ENCODE measurements around the gene TMSB10. TPM values are rescaled to one million over a fixed set of nuclear protein-coding genes. Genes with fewer than 3 reads are reported as not detected.
"Not testable (repeated sequence)": the region's sequence is repeated elsewhere in the genome, so short reads cannot be mapped to it uniquely, and the experiment has no call there.

Gene TMSB10
- total RNA-seq, 2 experiments from 2014 or later, result 4,520 to 4,885 TPM

DNA sequence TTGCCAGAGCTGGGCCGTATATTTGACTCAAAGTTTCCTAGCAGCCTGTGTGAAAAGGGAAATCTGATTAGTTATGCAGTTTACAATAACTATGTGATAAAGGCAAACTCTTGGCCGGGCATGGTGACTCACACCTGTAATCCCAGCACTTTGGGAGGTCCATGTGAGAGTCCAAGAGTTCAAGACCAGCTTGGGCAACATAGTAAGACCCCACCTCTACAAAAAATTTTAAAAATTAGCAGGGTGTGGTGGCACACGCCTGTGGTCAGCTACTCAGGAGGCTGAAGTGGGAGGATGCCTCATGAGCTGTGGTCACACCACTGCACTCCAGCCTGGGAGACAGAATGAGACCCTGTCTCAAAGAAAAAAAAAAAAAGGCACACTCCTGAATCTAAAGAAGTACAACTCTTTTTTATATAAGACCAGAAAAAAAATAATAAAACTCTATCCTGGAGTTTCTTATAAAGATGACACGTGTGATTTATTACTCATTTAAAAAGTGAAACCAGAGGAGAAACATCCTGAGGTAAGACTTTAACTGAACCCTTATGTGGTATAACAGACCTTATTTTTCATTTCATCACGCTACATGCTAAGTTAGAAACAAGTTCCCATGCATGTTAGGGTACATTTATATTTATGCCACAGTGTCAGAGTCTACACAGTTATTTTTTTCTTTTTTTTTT lies 32.9 kb downstream of the TMSB10 start:
- CTCF ChIA-PET, result interaction anchor here (0.9 to 16.4 kb wide), 5 partner anchors 8 to 76 kb away, joined by 3 to 270 read pairs (median 8); no protein-coding TSS in a partner anchor

DNA sequence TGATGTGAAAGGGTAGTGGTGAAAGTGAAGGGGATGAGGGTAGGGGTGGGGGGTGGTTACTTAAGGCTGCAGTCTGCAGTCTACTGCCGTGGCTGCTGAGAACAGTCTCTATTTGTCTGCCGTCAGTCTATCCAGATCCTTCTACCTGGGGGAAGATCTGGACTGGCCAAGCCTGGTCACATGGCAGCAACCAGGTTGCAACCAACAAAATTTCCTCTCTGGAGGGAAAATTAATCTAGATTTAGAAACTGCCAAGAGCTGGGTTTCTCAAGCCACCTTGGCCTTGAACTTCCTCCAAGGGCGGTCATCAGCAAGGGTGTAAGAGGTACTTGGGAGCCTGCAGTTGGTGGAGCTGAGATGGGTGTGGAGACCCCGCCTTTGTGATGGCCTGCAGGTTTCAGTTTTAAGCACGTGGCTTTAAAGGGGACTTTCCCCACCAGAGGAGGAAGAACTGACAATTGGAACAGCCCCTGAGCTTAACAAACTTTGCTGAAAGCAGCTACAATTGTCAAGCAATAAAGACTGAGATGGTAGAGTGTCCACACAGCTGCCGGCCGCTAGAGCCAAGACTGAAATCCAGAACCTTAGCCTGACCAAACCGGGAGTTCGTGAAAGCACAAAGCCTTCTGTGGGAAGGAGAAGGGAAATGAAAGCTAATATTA lies 34.1 kb downstream of the TMSB10 start:
- Mint-ChIP-seq H3K36me3 (ENCODE audit: low read depth) (peaks cover 35% of the 10 kb centered on the region), H3K9me3 (ENCODE audit: insufficient read depth) (no peaks in the 10 kb centered on the region), H3K27ac (peak overlapping the region; percentile 96), H3K4me3 (peak overlapping the region; percentile 69), H3K4me1 (ENCODE audit: low read depth) (peaks cover 65% of the 10 kb centered on the region), H3K27me3 (ENCODE audit: low read depth) (no peaks in the 10 kb centered on the region)
- ChIA-PET POLR2A (interaction anchor here (0.6 to 4.9 kb wide), 18 partner anchors 9 to 388 kb away, joined by 3 to 118 read pairs (median 6); partner anchors contain the start of genes KCMF1, TGOLN2, TMSB10 and TRABD2A), CTCF (interaction anchor here (0.6 to 16.4 kb wide), 19 partner anchors 9 to 361 kb away, joined by 3 to 270 read pairs (median 4); no protein-coding TSS in a partner anchor)
- DNase-seq (peak; percentile 93), ATAC-seq (peak; percentile 89)

More for the DNA sequence above, 32.9 kb downstream of the TMSB10 start:
- no peaks in the 10 kb centered on the region for H3K9me3 Mint-ChIP-seq (ENCODE audit: insufficient read depth)
- DNase-seq (peak; percentile 54), ATAC-seq (peak; percentile 56)
- H3K27ac Mint-ChIP-seq, result peak overlapping the region; percentile 96
- no peaks in the 10 kb centered on the region for H3K27me3 Mint-ChIP-seq (ENCODE audit: low read depth)
- peaks cover 30% of the 10 kb centered on the region for H3K36me3 Mint-ChIP-seq (ENCODE audit: low read depth)
- peak overlapping the region; percentile 69 for H3K4me3 Mint-ChIP-seq
- peaks cover 60% of the 10 kb centered on the region for H3K4me1 Mint-ChIP-seq (ENCODE audit: low read depth)
- POLR2A ChIA-PET, result interaction anchor here (0.6 to 4.9 kb wide), 12 partner anchors 7 to 389 kb away, joined by 3 to 118 read pairs (median 7); partner anchors contain the start of genes KCMF1, TGOLN2, TMSB10 and TRABD2A

DNA sequence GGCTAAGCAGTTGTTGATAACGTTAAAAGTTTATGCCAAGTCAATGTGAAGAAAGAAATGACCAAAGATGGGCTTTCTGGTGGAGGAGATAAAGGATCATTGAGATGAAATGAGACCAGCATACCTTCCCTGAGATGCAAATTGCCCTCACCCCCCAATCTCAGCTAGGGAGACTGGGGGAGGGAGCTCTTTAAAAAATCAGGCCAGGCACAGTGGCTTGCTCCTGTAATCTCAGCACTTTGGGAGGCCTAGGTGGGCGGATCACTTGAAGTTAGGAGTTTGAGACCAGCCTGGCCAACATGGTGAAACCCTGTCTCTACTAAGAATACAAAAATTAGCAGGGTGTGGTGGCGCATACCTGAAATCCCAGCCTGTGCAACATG lies 34.6 kb downstream of the TMSB10 start:
- Mint-ChIP-seq H3K36me3 (ENCODE audit: low read depth) (peaks cover 39% of the 10 kb centered on the region), H3K9me3 (ENCODE audit: insufficient read depth) (no peaks in the 10 kb centered on the region), H3K4me3 (peak overlapping the region; percentile 69), H3K27ac (peak overlapping the region; percentile 96), H3K4me1 (ENCODE audit: low read depth) (peaks cover 70% of the 10 kb centered on the region), H3K27me3 (ENCODE audit: low read depth) (no peaks in the 10 kb centered on the region)
- ATAC-seq (no peak), DNase-seq (peak; percentile 26)
- ChIA-PET CTCF (interaction anchor here (0.6 to 16.4 kb wide), 19 partner anchors 8 to 360 kb away, joined by 3 to 270 read pairs (median 4); no protein-coding TSS in a partner anchor), POLR2A (interaction anchor here (0.6 to 4.9 kb wide), 17 partner anchors 9 to 388 kb away, joined by 3 to 118 read pairs (median 6); partner anchors contain the start of genes KCMF1, TGOLN2, TMSB10 and TRABD2A)

DNA sequence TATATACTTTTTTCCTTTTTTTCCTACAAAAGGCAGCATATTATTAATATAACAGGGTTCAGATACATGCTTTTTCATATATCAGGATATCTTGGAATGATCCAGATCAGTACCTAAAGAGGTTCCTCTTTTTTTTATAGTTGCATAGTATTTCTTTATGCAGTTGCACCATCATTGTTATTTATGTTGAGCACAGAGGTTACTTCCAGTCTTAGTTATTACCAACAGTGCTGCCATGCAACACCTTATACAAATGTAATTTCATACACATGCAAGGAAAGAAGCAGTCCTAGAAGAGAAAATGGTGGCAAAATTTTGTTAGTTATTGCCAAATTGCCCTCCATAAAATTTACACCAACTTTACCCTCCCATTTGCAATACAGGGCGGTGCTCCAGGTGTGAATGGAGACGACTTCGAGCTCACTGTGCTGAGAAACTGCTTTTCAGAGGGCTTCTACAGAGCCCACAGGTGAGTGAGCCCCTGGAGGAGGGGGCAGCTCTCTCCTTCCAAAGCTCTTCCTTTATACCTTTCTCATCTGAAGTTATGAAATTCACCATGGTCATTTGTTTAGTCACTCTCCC lies 35.5 kb downstream of the TMSB10 start:
- no peaks in the 10 kb centered on the region for H3K27me3 Mint-ChIP-seq (ENCODE audit: low read depth)
- no peak for DNase-seq
- ChIA-PET CTCF (interaction anchor here (0.7 to 16.4 kb wide), 6 partner anchors 11 to 74 kb away, joined by 3 to 270 read pairs (median 12); no protein-coding TSS in a partner anchor), POLR2A (interaction anchor here (1.8 to 4.9 kb wide), 2 partner anchors 16 to 29 kb away, joined by 6 to 118 read pairs; partner anchors contain the start of gene KCMF1)
- ATAC-seq, result no peak
- H3K4me1 Mint-ChIP-seq (ENCODE audit: low read depth), result peaks cover 73% of the 10 kb centered on the region
- peak overlapping the region; percentile 51 for H3K27ac Mint-ChIP-seq
- no peak overlapping the region for H3K4me3 Mint-ChIP-seq
- H3K36me3 Mint-ChIP-seq (ENCODE audit: low read depth), result peaks cover 39% of the 10 kb centered on the region
- no peaks in the 10 kb centered on the region for H3K9me3 Mint-ChIP-seq (ENCODE audit: insufficient read depth)

DNA sequence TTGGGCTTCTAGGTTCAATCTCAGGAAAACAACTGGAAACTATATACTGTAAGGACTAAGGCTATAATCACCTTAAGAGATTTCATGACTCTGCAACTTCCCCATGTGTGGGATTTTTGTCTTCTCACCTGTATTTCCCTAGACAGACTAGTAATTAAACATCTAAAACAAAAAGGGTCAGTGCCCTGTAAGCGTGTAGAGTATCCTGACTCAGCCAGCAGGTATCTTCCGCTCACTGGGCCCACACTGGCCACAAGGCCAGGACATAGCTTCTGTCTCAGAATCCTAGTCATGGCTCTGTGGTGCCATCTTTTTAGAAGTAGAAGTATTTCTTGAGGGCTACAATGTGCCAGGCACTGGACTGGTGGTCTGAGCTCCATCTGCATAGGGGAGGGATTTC lies 36.7 kb downstream of the TMSB10 start:
- H3K4me3 Mint-ChIP-seq, result no peak overlapping the region
- H3K4me1 Mint-ChIP-seq (ENCODE audit: low read depth), result peaks cover 72% of the 10 kb centered on the region
- H3K9me3 Mint-ChIP-seq (ENCODE audit: insufficient read depth), result no peaks in the 10 kb centered on the region
- DNase-seq, result no peak
- H3K27ac Mint-ChIP-seq, result peak overlapping the region; percentile 16
- ChIA-PET POLR2A (interaction anchor here (5.7 kb wide), 1 partner anchor 28 kb away, joined by 106 read pairs; the partner anchor contains the start of gene KCMF1), CTCF (interaction anchor here (3.9 to 16.4 kb wide), 2 partner anchors 17 to 28 kb away, joined by 22 to 270 read pairs; no protein-coding TSS in a partner anchor)
- H3K36me3 Mint-ChIP-seq (ENCODE audit: low read depth), result peaks cover 35% of the 10 kb centered on the region
- no peak for ATAC-seq
- no peaks in the 10 kb centered on the region for H3K27me3 Mint-ChIP-seq (ENCODE audit: low read depth)

DNA sequence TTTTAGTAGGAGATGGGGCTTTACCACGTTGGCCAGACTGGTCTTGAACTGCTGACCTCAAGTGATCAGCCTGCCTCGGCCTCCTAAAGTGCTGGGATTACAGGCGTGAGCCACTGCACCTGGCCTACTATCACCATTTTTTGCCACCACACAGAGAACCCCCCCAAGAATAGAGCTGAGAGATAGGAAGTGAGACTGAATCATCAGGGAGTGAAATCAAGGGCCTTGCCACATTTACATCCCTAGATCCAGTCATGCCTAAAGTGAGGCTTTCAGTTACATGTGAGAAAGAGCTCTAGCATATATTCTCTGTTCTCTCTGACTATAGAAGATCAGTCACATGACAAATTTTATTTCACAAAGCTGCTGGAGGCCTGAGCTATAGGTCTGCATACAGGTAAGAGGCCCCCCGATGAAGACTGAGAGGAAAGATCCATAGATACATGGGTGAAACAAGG lies 37.5 kb downstream of the TMSB10 start:
- ATAC-seq (no peak), DNase-seq (no peak)
- no peaks in the 10 kb centered on the region for H3K27me3 Mint-ChIP-seq (ENCODE audit: low read depth)
- H3K9me3 Mint-ChIP-seq (ENCODE audit: insufficient read depth), result no peaks in the 10 kb centered on the region
- POLR2A ChIA-PET, result interaction anchor here (0.7 to 5.7 kb wide), 3 partner anchors 11 to 68 kb away, joined by 3 to 106 read pairs (median 4); partner anchors contain the start of gene KCMF1
- peaks cover 33% of the 10 kb centered on the region for H3K36me3 Mint-ChIP-seq (ENCODE audit: low read depth)
- CTCF ChIA-PET, result interaction anchor here (0.9 to 16.4 kb wide), 3 partner anchors 18 to 27 kb away, joined by 3 to 270 read pairs (median 22); no protein-coding TSS in a partner anchor
- H3K4me1 Mint-ChIP-seq (ENCODE audit: low read depth), result peaks cover 70% of the 10 kb centered on the region
- no peak overlapping the region for H3K4me3 Mint-ChIP-seq
- H3K27ac Mint-ChIP-seq, result peak overlapping the region; percentile 14

DNA sequence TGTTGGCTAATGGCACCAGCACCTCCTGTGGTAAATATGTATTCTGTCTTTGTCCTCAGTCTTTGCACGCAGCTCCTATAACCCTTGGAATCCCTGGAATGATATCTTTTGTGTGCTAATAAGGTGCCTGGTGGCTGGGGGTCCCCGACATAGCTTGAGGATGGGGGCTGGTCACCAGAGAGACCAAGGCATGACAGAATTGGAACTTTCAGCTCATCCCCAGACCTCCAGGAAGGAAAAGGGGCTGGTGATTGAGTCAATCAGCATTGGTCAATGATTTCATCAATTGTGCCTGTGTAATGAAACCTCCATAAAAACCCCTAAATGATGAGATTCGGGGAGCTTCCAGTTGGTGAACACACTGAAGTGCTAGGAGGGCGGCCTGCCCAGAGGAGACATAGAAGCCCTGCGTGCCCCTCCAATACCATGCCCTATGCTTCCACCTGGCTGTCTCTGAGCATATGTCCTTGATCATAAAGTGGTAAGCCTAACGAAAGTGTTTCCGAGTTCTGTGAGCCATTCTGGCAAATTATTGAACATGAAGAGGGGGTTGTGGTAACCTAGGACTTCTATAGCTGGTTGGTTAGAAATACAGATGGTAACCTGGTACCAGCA lies 38.9 kb downstream of the TMSB10 start:
- no peaks in the 10 kb centered on the region for H3K27me3 Mint-ChIP-seq (ENCODE audit: low read depth)
- CTCF ChIA-PET, result interaction anchor here (1.0 to 16.4 kb wide), 2 partner anchors 20 to 25 kb away, joined by 4 to 270 read pairs; no protein-coding TSS in a partner anchor
- H3K4me3 Mint-ChIP-seq, result no peak overlapping the region
- H3K36me3 Mint-ChIP-seq (ENCODE audit: low read depth), result peaks cover 32% of the 10 kb centered on the region
- DNase-seq, result no peak
- H3K9me3 Mint-ChIP-seq (ENCODE audit: insufficient read depth), result no peaks in the 10 kb centered on the region
- no peak for ATAC-seq
- POLR2A ChIA-PET, result interaction anchor here (0.8 to 5.7 kb wide), 3 partner anchors 18 to 25 kb away, joined by 3 to 106 read pairs (median 7); partner anchors contain the start of gene KCMF1
- peak overlapping the region; percentile 89 for H3K27ac Mint-ChIP-seq
- H3K4me1 Mint-ChIP-seq (ENCODE audit: low read depth), result peaks cover 58% of the 10 kb centered on the region

DNA sequence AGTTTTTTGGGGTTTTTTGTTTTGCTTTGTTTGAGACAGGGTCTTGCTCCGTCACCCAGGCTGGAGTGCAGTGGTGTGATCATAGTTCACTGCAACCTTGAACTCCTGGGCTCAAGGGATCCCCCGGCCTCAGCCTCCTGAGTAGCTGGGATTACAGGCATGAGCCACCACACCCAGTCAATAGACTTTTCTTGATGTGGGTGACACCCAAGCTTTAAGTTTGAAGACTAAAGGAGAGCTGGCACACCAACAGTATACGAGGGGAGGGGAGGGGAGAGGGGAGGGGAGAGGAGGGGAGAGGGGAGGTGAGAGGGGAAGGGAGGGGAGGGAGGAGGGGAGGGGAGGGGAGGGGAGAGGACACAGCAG lies 40.4 kb downstream of the TMSB10 start:
- H3K27me3 Mint-ChIP-seq (ENCODE audit: low read depth); H3K4me3 Mint-ChIP-seq; DNase-seq; H3K9me3 Mint-ChIP-seq (ENCODE audit: insufficient read depth): not testable (repeated sequence)
- H3K27ac Mint-ChIP-seq, result peak overlapping the region; percentile 89
- H3K36me3 Mint-ChIP-seq (ENCODE audit: low read depth), result peaks cover 31% of the 10 kb centered on the region
- POLR2A ChIA-PET, result interaction anchor here (0.6 to 5.7 kb wide), 17 partner anchors 8 to 382 kb away, joined by 3 to 106 read pairs (median 4); partner anchors contain the start of genes KCMF1 and TGOLN2
- peak; percentile 20 for ATAC-seq
- H3K4me1 Mint-ChIP-seq (ENCODE audit: low read depth), result peaks cover 50% of the 10 kb centered on the region
- CTCF ChIA-PET, result interaction anchor here (0.7 to 16.4 kb wide), 23 partner anchors 8 to 354 kb away, joined by 3 to 270 read pairs (median 5); partner anchors contain the start of gene KCMF1

DNA sequence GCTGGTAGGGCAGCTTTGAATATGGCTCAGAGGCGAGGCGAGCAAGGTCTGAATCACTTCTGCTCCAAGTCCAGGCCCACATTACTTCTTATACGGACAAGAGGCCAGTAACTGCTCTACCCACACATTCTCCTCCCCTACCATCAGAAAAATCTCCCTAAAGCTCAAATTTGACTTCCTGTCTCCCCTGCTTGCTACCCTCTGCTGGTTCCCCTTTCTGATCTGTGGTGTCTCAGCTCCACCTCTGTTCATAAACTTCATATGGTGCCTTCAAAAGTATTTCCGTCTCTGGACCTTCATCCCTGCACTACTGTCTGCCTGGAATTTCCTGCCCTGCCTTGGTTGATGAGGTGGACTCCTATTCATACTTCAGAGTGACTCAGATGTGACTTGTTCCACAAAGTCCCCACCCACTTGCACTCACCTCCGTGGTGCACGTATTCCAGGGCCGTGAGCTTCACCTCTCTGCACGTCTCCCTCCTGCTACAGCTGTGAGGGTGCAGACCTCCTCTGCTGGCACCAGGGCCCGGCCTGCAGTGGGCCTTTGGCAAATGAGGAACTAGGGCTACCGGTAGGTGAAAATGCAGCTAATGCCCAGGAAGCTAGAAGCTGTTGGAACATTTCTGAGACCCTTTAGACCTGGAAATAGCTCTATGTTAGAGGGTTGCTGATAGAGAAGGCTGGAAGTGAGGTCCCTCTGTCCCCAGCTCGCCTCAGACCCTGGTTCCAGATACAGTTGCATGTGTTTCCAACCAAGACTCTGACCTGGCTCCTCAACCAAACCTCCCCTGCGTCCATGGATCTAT lies 41.0 kb downstream of the TMSB10 start:
- Mint-ChIP-seq H3K36me3 (ENCODE audit: low read depth) (peaks cover 31% of the 10 kb centered on the region), H3K27me3 (ENCODE audit: low read depth) (no peaks in the 10 kb centered on the region), H3K27ac (peak overlapping the region; percentile 89), H3K4me3 (peak overlapping the region; percentile 47), H3K4me1 (ENCODE audit: low read depth) (peaks cover 48% of the 10 kb centered on the region), H3K9me3 (ENCODE audit: insufficient read depth) (no peaks in the 10 kb centered on the region)
- ATAC-seq (peak; percentile 93), DNase-seq (peak; percentile 77)
- POLR2A ChIA-PET, result interaction anchor here (0.6 to 5.7 kb wide), 15 partner anchors 10 to 381 kb away, joined by 3 to 106 read pairs (median 4); partner anchors contain the start of genes KCMF1 and TGOLN2
- CTCF ChIA-PET, result interaction anchor here (0.6 to 16.4 kb wide), 25 partner anchors 8 to 354 kb away, joined by 3 to 270 read pairs (median 5); partner anchors contain the start of gene KCMF1
